PC-9 (cell line): ENCODE measurements around the gene HBG1. TPM values are rescaled to one million over a fixed set of nuclear protein-coding genes. Genes with fewer than 3 reads are reported as not detected.

Source experiments
- BruUV-seq: library from RNA; stranded (reverse); fragments of 400-500 nt; replicated peaks from 2 replicates; lab custom pipeline; 2021; lab: Mats Ljungman, UMichigan
- CTCF ChIA-PET: fragments of 300-600 bp; sonication (Branson Sonifier 250); formaldehyde crosslinking; loops from one replicate; lab custom pipeline; 2022; ENCODE audit warnings: antibody characterized with exemption; lab: Charles Lee
- POLR2A ChIA-PET: fragments of 300-600 bp; sonication (Branson Sonifier 250); formaldehyde crosslinking; loops from one replicate; lab custom pipeline; 2022; ENCODE audit warnings: antibody characterized with exemption; ENCODE audit not compliant: unreplicated experiment; lab: Charles Lee
- DNase-seq, 2 experiments: peaks; one replicate each; pipeline versions ENCODE4 v3.0.0 to v3.0.0-alpha.2; 2015 to 2022; ENCODE audit warnings: mixed read lengths in 1 of 2
- H2AFZ ChIP-seq: fragments of 200-600 bp; sonication (generic); 2 replicates; pipeline ENCODE4 v1.8.1; 2017; ENCODE audit warnings: antibody characterized with exemption
- H3F3A ChIP-seq: fragments of 200-600 bp; sonication (generic); 2 replicates; pipeline ENCODE4 v1.8.1; 2017; ENCODE audit warnings: antibody characterized with exemption, mild to moderate bottlenecking, low read depth; ENCODE audit not compliant: insufficient read depth
- H3K27ac ChIP-seq: fragments of 200-600 bp; sonication (generic); 2 replicates; pipeline ENCODE4 v1.6.1; 2016; ENCODE audit warnings: mixed run types
- H3K27me3 ChIP-seq: fragments of 200-600 bp; sonication (generic); 2 replicates; pipeline ENCODE4 v1.6.1; 2016; ENCODE audit warnings: low read depth, mixed run types; ENCODE audit not compliant: insufficient read depth
- H3K36me3 ChIP-seq: fragments of 200-600 bp; sonication (generic); 2 replicates; pipeline ENCODE4 v1.6.1; 2016; ENCODE audit warnings: low read depth, mixed run types
- H3K4me1 ChIP-seq: fragments of 200-600 bp; sonication (generic); replicated peaks from 2 replicates; pipeline ENCODE4 v1.6.1; 2016; ENCODE audit warnings: mixed run types; ENCODE audit not compliant: insufficient read depth
- H3K4me2 ChIP-seq: fragments of 200-600 bp; sonication (generic); 2 replicates; pipeline ENCODE4 v1.6.1; 2017; ENCODE audit warnings: mixed run types
- H3K4me3 ChIP-seq: fragments of 200-600 bp; sonication (generic); 2 replicates; pipeline ENCODE4 v1.6.1; 2016; ENCODE audit warnings: mixed run types
- H3K79me2 ChIP-seq: fragments of 200-600 bp; sonication (generic); 2 replicates; pipeline ENCODE4 v1.6.1; 2017; ENCODE audit warnings: low read depth, mixed run types
- H3K9me2 ChIP-seq: fragments of 200-600 bp; sonication (generic); 2 replicates; pipeline ENCODE4 v1.8.1; 2017; ENCODE audit warnings: mild to moderate bottlenecking; ENCODE audit not compliant: insufficient read depth
- H3K9me3 ChIP-seq: fragments of 200-600 bp; sonication (generic); 2 replicates; pipeline ENCODE4 v1.8.1; 2016; ENCODE audit warnings: low read depth; ENCODE audit not compliant: insufficient read depth
- H4K20me1 ChIP-seq: fragments of 200-600 bp; sonication (generic); 2 replicates; pipeline ENCODE4 v1.8.1; 2017; ENCODE audit not compliant: insufficient read depth
- EZH2 ChIP-seq: fragments of 200-600 bp; sonication (generic); IDR thresholded peaks from 2 replicates; pipeline ENCODE4 v1.8.0; 2017; ENCODE audit warnings: antibody characterized with exemption, low read depth
- intact Hi-C: fragments of 100-400 bp; cut with micrococcal nuclease; formaldehyde crosslinking; loops from one replicate; pipeline ENCODE4 v1.10.0; 2022; ENCODE audit not compliant: unreplicated experiment
- total RNA-seq: library from RNA; stranded (reverse); gene quantifications from 2 replicates; pipeline ENCODE4 v1.2.3, GENCODE V29; 2021
- TF ChIP-seq, protein P1 (sequence below): fragments of 200-600 bp; sonication (generic); conservative IDR thresholded peaks from 2 replicates; pipeline ENCODE4 v1.6.1; 2017; ENCODE audit warnings: mixed run types, antibody characterized with exemption, mild to moderate bottlenecking, moderate library complexity

The HBG1 gene
- total RNA-seq, 1 experiment from 2014 or later, result not detected

DNA sequence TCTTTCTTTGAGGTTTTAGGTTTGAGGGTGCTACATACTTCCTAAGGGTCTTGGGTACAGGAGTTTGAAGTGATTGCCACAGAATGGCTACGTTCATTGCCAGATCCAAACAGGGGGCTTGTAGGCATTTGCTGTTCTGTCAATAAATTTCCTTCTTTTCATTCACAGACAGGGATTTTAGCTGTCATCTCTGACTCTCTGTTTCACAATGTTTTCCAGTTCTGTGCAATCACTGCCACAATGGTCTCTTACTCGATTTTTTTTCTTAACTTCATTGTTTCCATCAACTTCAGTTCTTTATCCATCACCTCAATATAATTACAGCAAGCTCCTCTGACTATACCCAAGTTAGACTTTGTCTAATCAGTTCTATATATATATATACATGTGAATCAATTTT lies 9.2 kb downstream of the HBG1 start:
- no peaks in the 10 kb centered on the region for H3F3A ChIP-seq
- no peak for DNase-seq
- POLR2A ChIA-PET, result no interaction called here
- H3K9me3 ChIP-seq, result no peaks in the 10 kb centered on the region
- H3K27me3 ChIP-seq, result no peaks in the 10 kb centered on the region
- CTCF ChIA-PET, result no interaction called here
- no peaks in the 10 kb centered on the region for H3K4me1 ChIP-seq
- no peak for TF ChIP-seq EZH2
- TF ChIP-seq, protein P1, sequence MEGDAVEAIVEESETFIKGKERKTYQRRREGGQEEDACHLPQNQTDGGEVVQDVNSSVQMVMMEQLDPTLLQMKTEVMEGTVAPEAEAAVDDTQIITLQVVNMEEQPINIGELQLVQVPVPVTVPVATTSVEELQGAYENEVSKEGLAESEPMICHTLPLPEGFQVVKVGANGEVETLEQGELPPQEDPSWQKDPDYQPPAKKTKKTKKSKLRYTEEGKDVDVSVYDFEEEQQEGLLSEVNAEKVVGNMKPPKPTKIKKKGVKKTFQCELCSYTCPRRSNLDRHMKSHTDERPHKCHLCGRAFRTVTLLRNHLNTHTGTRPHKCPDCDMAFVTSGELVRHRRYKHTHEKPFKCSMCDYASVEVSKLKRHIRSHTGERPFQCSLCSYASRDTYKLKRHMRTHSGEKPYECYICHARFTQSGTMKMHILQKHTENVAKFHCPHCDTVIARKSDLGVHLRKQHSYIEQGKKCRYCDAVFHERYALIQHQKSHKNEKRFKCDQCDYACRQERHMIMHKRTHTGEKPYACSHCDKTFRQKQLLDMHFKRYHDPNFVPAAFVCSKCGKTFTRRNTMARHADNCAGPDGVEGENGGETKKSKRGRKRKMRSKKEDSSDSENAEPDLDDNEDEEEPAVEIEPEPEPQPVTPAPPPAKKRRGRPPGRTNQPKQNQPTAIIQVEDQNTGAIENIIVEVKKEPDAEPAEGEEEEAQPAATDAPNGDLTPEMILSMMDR, result no peak
- H3K4me2 ChIP-seq, result no peak overlapping the region
- H3K4me3 ChIP-seq, result no peak overlapping the region
- BruUV-seq, result no TSS peak
- H4K20me1 ChIP-seq, result no peaks in the 10 kb centered on the region
- no peak overlapping the region for H3K27ac ChIP-seq
- H3K9me2 ChIP-seq, result no peaks in the 10 kb centered on the region
- H3K79me2 ChIP-seq, result no peaks in the 10 kb centered on the region
- H3K36me3 ChIP-seq, result no peaks in the 10 kb centered on the region
- intact Hi-C loops, result no loop called here
- H2AFZ ChIP-seq, result no peak overlapping the region

DNA sequence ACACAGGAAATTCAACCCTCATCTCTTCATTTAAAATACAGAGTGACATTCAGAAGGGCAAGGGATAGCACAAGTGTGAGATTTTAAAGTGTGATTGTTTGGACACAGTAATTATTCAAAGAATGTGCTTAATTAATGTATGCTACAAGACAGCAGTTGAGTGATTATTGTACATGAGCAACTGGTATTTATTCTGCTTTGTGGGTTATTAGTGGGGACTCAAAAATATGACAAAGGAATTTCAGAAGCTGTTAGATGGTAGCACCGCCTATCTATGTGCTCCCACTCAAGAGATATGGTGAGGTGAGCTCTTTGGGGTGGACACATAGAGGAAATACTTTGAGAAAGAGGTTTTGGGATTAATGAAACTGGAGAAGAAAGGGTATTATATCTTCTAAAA lies 9.6 kb downstream of the HBG1 start:
- no peak overlapping the region for H3K27ac ChIP-seq
- H3K9me3 ChIP-seq, result no peaks in the 10 kb centered on the region
- H3K79me2 ChIP-seq, result no peaks in the 10 kb centered on the region
- H3K4me3 ChIP-seq, result no peak overlapping the region
- H2AFZ ChIP-seq, result no peak overlapping the region
- POLR2A ChIA-PET, result no interaction called here
- TF ChIP-seq, protein P1, result no peak
- TF ChIP-seq EZH2, result no peak
- no peak overlapping the region for H3K4me2 ChIP-seq
- H3K9me2 ChIP-seq, result no peaks in the 10 kb centered on the region
- no peak for DNase-seq
- H3K27me3 ChIP-seq, result no peaks in the 10 kb centered on the region
- BruUV-seq, result no TSS peak
- no peaks in the 10 kb centered on the region for H3K36me3 ChIP-seq
- CTCF ChIA-PET, result no interaction called here
- no peaks in the 10 kb centered on the region for H3K4me1 ChIP-seq
- no peaks in the 10 kb centered on the region for H3F3A ChIP-seq
- no peaks in the 10 kb centered on the region for H4K20me1 ChIP-seq
- intact Hi-C loops, result no loop called here

DNA sequence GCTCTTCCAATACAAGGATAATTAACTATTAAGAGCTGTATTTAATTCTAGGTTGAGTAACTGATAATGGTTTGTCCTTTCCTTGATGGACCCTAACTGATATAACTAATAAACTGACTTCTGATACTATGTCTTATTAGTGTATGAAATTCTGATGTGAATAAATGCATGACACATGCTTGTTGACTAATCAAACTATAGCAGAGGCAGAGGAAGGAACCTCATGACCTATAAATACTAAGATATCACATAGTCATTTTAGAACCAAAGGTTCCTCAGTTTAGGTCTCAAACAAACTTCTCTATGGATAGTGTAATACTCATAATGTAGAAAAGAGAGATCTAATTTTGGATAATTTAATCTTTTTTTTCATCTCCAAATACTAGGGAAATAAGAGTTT lies 10.6 kb downstream of the HBG1 start:
- no peaks in the 10 kb centered on the region for H3K9me3 ChIP-seq
- H3K9me2 ChIP-seq, result no peaks in the 10 kb centered on the region
- H3K79me2 ChIP-seq, result no peaks in the 10 kb centered on the region
- H2AFZ ChIP-seq, result no peak overlapping the region
- no peak overlapping the region for H3K4me3 ChIP-seq
- no peaks in the 10 kb centered on the region for H3K4me1 ChIP-seq
- no peak overlapping the region for H3K27ac ChIP-seq
- CTCF ChIA-PET, result no interaction called here
- intact Hi-C loops, result no loop called here
- POLR2A ChIA-PET, result no interaction called here
- no peaks in the 10 kb centered on the region for H4K20me1 ChIP-seq
- DNase-seq, result no peak
- H3F3A ChIP-seq, result no peaks in the 10 kb centered on the region
- no TSS peak for BruUV-seq
- H3K36me3 ChIP-seq, result no peaks in the 10 kb centered on the region
- TF ChIP-seq EZH2, result no peak
- TF ChIP-seq, protein P1, result no peak
- H3K4me2 ChIP-seq, result no peak overlapping the region
- no peaks in the 10 kb centered on the region for H3K27me3 ChIP-seq
